ENCODE measurements around the gene ECSCR. TPM values are rescaled to one million over a fixed set of nuclear protein-coding genes. Genes with fewer than 3 reads are reported as not detected.

Gene ECSCR
- total RNA-seq, 2 experiments from 2014 or later, result not detected

DNA sequence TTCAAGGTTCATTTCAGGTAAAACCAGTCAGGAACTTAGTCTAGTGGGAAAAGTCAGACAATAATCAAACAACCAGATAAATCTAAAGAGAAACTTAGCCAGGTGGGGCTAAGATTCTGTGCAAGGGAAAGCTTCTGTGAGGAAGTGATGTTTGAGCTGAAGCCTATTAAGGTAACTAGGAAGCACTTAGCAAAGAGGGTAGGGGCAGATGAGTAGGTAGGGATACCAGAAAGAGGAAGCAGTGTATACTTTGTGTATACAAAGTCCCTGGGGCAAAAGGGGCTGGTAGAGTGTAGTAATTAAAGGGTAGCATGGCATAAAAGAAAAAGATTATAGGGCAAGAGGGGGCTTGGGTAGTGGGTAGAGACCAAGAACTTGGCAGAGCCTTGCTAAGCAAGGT is 55.0 kb downstream of the ECSCR start:
- Histone ChIP-seq H3K4me1 (ENCODE audit: insufficient read depth, low read length, poor library complexity, severe bottlenecking) (peaks cover 43% of the 10 kb centered on the region), H3K36me3 (ENCODE audit: insufficient read depth, low read length) (no peaks in the 10 kb centered on the region), H3K9me3 (ENCODE audit: low read length) (no peaks in the 10 kb centered on the region), H4K20me1 (ENCODE audit: insufficient read depth, low read length) (no peaks in the 10 kb centered on the region), H3K4me2 (ENCODE audit: low read length) (peak overlapping the region; percentile 64), H3K79me2 (ENCODE audit: insufficient read depth, low read depth, low read length) (no peaks in the 10 kb centered on the region), H3K9me2 (ENCODE audit: insufficient read depth, low read length) (no peaks in the 10 kb centered on the region), H3K4me3 (ENCODE audit: low read depth, low read length, poor library complexity, severe bottlenecking) (peak overlapping the region; percentile 6), H3K27ac (ENCODE audit: low read depth, low read length, poor library complexity, severe bottlenecking) (peak overlapping the region; percentile 68), H2AFZ (ENCODE audit: low read length) (peak overlapping the region; percentile 89)
- no TSS peak for BruUV-seq (replicated peaks)
- ChIA-PET CTCF (ENCODE audit: unreplicated experiment) (no interaction called here), POLR2A (interaction anchor here (0.6 to 1.3 kb wide), 5 partner anchors 12 to 213 kb away, joined by 3 to 7 read pairs (median 3); partner anchors contain the start of genes DNAJC18 and PROB1)
- peak; percentile 82 for DNase-seq (ENCODE audit: low spot score)
- TF ChIP-seq, protein P1, sequence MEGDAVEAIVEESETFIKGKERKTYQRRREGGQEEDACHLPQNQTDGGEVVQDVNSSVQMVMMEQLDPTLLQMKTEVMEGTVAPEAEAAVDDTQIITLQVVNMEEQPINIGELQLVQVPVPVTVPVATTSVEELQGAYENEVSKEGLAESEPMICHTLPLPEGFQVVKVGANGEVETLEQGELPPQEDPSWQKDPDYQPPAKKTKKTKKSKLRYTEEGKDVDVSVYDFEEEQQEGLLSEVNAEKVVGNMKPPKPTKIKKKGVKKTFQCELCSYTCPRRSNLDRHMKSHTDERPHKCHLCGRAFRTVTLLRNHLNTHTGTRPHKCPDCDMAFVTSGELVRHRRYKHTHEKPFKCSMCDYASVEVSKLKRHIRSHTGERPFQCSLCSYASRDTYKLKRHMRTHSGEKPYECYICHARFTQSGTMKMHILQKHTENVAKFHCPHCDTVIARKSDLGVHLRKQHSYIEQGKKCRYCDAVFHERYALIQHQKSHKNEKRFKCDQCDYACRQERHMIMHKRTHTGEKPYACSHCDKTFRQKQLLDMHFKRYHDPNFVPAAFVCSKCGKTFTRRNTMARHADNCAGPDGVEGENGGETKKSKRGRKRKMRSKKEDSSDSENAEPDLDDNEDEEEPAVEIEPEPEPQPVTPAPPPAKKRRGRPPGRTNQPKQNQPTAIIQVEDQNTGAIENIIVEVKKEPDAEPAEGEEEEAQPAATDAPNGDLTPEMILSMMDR (conservative IDR thresholded peaks at IDR 0.05; ENCODE audit: low read length), result no peak
- TF ChIP-seq EZH2phosphoT487 (IDR thresholded peaks at IDR 0.05; ENCODE audit: borderline replicate concordance, low read depth, low read length), result no peak
- intact Hi-C loops (cut with micrococcal nuclease; ENCODE audit: unreplicated experiment), result loop anchor here (10.0 kb wide), 1 partner anchor 213 kb away; the partner anchor contains the start of gene SIL1

DNA sequence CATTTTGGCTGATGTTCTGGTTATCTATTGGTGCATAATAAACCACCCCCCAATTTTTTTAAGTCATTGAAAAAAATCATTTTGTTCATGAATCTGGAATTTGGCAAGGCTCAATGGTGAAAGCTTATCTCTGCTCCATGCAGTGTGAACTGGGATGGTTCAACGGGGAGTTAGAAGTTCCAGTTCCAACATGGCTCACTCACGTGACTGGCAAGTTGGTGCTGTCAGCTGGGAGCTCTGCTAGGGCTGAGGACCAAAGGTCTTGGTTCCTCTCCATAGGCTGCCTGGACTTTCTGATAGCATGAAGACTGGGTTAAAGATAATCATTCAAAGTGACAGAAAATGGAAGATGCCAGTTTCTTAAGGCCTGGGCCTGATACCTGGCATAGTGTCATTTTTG is 55.6 kb downstream of the ECSCR start:
- intact Hi-C loops (cut with micrococcal nuclease; ENCODE audit: unreplicated experiment), result loop anchor here (10.0 kb wide), 1 partner anchor 212 kb away; the partner anchor contains the start of gene SIL1
- no peaks in the 10 kb centered on the region for H4K20me1 ChIP-seq (ENCODE audit: insufficient read depth, low read length)
- H3K4me1 ChIP-seq (ENCODE audit: insufficient read depth, low read length, poor library complexity, severe bottlenecking), result peaks cover 43% of the 10 kb centered on the region
- TF ChIP-seq, protein P1 (conservative IDR thresholded peaks at IDR 0.05; ENCODE audit: low read length), result no peak
- TF ChIP-seq EZH2phosphoT487 (IDR thresholded peaks at IDR 0.05; ENCODE audit: borderline replicate concordance, low read depth, low read length), result no peak
- peak overlapping the region; percentile 89; the same call in 1 of the 2 replicates for H2AFZ ChIP-seq (ENCODE audit: low read length)
- no TSS peak for BruUV-seq (replicated peaks)
- H3K9me3 ChIP-seq (ENCODE audit: low read length), result no peaks in the 10 kb centered on the region
- peak overlapping the region; percentile 64 for H3K4me2 ChIP-seq (ENCODE audit: low read length)
- ChIA-PET CTCF (ENCODE audit: unreplicated experiment) (no interaction called here), POLR2A (interaction anchor here (0.6 to 1.3 kb wide), 7 partner anchors 11 to 241 kb away, joined by 3 to 7 read pairs (median 3); partner anchors contain the start of genes DNAJC18 and PROB1)
- no peak for DNase-seq (ENCODE audit: low spot score)
- H3K79me2 ChIP-seq (ENCODE audit: insufficient read depth, low read depth, low read length), result no peaks in the 10 kb centered on the region
- H3K4me3 ChIP-seq (ENCODE audit: low read depth, low read length, poor library complexity, severe bottlenecking), result peak overlapping the region; percentile 6
- H3K9me2 ChIP-seq (ENCODE audit: insufficient read depth, low read length), result no peaks in the 10 kb centered on the region
- H3K36me3 ChIP-seq (ENCODE audit: insufficient read depth, low read length), result no peaks in the 10 kb centered on the region
- H3K27ac ChIP-seq (ENCODE audit: low read depth, low read length, poor library complexity, severe bottlenecking), result peak overlapping the region; percentile 68

DNA sequence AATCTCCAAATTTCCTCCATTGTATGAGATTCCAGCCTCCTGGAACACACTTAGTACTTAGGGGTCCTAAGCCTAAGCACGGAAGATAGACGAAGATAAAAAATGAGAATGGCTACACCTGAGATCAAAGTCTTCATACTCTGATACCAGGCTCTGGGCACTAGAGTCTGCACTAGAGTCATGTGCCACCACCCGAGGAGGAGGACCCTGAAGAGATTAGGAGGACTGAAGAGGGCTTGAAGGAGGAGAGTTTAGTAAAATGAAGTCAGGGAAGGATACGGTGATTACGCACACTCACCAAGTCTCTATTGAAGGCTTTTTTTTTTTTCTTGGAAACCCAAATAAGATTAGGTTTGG is 58.1 kb downstream of the ECSCR start:
- peak overlapping the region; percentile 75 for H2AFZ ChIP-seq (ENCODE audit: low read length)
- BruUV-seq (replicated peaks), result no TSS peak
- no peaks in the 10 kb centered on the region for H3K9me2 ChIP-seq (ENCODE audit: insufficient read depth, low read length)
- ChIA-PET POLR2A (interaction anchor here (0.6 to 1.0 kb wide), 3 partner anchors 11 to 111 kb away, joined by 3 to 4 read pairs (median 4); no protein-coding TSS in a partner anchor), CTCF (ENCODE audit: unreplicated experiment) (interaction anchor here (3.1 kb wide), 1 partner anchor 13 kb away, joined by 12 read pairs; no protein-coding TSS in a partner anchor)
- intact Hi-C loops (cut with micrococcal nuclease; ENCODE audit: unreplicated experiment), result loop anchor here (10.0 kb wide), 1 partner anchor 210 kb away; the partner anchor contains the start of gene SIL1
- peaks cover 6% of the 10 kb centered on the region; the same call in 1 of the 2 replicates for H3K36me3 ChIP-seq (ENCODE audit: insufficient read depth, low read length)
- no peaks in the 10 kb centered on the region for H3K79me2 ChIP-seq (ENCODE audit: insufficient read depth, low read depth, low read length)
- H3K27ac ChIP-seq (ENCODE audit: low read depth, low read length, poor library complexity, severe bottlenecking), result peak overlapping the region; percentile 83
- TF ChIP-seq, protein P1 (conservative IDR thresholded peaks at IDR 0.05; ENCODE audit: low read length), result 0 out of 2 replicates have a peak, but pooled peaks have one; percentile 21
- no peak for TF ChIP-seq EZH2phosphoT487 (IDR thresholded peaks at IDR 0.05; ENCODE audit: borderline replicate concordance, low read depth, low read length)
- peak overlapping the region; percentile 71 for H3K4me3 ChIP-seq (ENCODE audit: low read depth, low read length, poor library complexity, severe bottlenecking)
- peaks cover 43% of the 10 kb centered on the region for H3K4me1 ChIP-seq (ENCODE audit: insufficient read depth, low read length, poor library complexity, severe bottlenecking)
- no peaks in the 10 kb centered on the region for H3K9me3 ChIP-seq (ENCODE audit: low read length)
- H3K4me2 ChIP-seq (ENCODE audit: low read length), result peak overlapping the region; percentile 98
- no peaks in the 10 kb centered on the region for H4K20me1 ChIP-seq (ENCODE audit: insufficient read depth, low read length)
- DNase-seq (ENCODE audit: low spot score), result peak; percentile 44
